ENCODE measurements around the gene REV1.

GRCh38 chr2:99481941-99482340, 7.9 kb downstream of the REV1 start:
- TF ChIP-seq CTCF (tag by site-specific recombination; IDR thresholded peaks at IDR 0.05) (no peak), ZNF48 (tag by site-specific recombination; IDR thresholded peaks at IDR 0.05) (no peak), REST (tag by site-specific recombination; IDR thresholded peaks at IDR 0.05) (no peak), GFI1B (tag by site-specific recombination; IDR thresholded peaks at IDR 0.05) (no peak), ZXDB (tag by site-specific recombination; IDR thresholded peaks at IDR 0.05) (no peak), ZSCAN16 (tag by site-specific recombination; IDR thresholded peaks at IDR 0.05) (no peak), ZNF398 (tag by site-specific recombination; IDR thresholded peaks at IDR 0.05) (no peak)
